ENCODE results near the gene MYO9B. TPM values are rescaled to one million over a fixed set of nuclear protein-coding genes. Genes with fewer than 3 reads are reported as not detected.

Gene MYO9B, protein sequence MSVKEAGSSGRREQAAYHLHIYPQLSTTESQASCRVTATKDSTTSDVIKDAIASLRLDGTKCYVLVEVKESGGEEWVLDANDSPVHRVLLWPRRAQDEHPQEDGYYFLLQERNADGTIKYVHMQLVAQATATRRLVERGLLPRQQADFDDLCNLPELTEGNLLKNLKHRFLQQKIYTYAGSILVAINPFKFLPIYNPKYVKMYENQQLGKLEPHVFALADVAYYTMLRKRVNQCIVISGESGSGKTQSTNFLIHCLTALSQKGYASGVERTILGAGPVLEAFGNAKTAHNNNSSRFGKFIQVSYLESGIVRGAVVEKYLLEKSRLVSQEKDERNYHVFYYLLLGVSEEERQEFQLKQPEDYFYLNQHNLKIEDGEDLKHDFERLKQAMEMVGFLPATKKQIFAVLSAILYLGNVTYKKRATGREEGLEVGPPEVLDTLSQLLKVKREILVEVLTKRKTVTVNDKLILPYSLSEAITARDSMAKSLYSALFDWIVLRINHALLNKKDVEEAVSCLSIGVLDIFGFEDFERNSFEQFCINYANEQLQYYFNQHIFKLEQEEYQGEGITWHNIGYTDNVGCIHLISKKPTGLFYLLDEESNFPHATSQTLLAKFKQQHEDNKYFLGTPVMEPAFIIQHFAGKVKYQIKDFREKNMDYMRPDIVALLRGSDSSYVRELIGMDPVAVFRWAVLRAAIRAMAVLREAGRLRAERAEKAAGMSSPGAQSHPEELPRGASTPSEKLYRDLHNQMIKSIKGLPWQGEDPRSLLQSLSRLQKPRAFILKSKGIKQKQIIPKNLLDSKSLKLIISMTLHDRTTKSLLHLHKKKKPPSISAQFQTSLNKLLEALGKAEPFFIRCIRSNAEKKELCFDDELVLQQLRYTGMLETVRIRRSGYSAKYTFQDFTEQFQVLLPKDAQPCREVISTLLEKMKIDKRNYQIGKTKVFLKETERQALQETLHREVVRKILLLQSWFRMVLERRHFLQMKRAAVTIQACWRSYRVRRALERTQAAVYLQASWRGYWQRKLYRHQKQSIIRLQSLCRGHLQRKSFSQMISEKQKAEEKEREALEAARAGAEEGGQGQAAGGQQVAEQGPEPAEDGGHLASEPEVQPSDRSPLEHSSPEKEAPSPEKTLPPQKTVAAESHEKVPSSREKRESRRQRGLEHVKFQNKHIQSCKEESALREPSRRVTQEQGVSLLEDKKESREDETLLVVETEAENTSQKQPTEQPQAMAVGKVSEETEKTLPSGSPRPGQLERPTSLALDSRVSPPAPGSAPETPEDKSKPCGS (N-terminal part only)
- total RNA-seq: 46.1 TPM

GRCh38 chr19:17075035-17075863, at the start of gene MYO9B, which contains the start of gene HAUS8:
TSS of gene MYO9B (plus strand) at chr19:17075777. CDS start at chr19:17101718, 25,941 bp downstream.
TSS of gene HAUS8 (minus strand) at chr19:17075452. CDS start at chr19:17075422, 30 bp downstream.

GRCh38 chr19:17026706-17027534, 48.7 kb upstream of the MYO9B start, which contains the start of gene CPAMD8:
TSS of gene CPAMD8 (minus strand) at chr19:17026810. CDS start at chr19:17026642, 168 bp downstream.

DNA sequence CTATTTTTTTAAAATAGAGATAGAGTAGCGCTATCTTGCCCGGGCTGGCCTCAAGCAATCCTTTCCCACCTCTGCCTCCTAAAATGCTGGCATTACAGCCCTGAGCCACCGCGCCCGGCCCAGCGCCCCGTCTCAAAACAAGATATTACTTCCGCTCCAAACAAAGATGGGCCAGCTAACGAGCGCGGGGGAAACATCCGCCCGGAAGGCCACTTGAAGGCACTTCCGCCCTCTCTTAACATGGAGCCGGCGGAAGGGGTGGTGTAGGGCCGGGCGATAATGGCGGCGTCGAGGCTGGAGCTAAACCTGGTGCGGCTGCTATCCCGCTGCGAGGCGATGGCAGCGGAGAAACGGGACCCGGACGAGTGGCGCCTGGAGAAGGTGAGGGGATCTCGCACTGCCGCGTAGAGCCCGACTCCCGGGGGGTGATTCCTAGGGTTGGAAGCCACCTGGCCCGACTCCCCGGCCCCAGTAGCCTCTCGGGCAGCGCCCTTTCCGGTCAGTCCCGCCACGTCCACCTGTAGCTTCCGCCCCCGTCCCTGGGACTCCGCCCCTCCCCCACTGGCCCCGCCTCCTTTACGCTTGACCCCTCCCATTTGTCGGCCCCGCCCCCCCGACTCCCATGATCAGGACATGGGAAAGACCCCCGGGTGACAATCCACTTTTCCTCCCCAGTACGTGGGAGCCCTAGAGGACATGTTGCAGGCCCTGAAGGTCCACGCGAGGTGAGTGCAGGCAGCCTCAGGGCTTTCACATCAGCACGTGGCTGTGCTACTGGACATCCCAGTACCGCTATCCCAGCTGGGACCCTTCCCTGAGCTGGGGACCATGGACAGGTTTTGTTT, 139.8 kb downstream of the MYO9B start, which contains the start of gene USE1:
USE1 (plus strand) TSS at position 231 of the 845 bp plus-strand sequence; CDS start at position 280, 49 bp downstream.

DNA sequence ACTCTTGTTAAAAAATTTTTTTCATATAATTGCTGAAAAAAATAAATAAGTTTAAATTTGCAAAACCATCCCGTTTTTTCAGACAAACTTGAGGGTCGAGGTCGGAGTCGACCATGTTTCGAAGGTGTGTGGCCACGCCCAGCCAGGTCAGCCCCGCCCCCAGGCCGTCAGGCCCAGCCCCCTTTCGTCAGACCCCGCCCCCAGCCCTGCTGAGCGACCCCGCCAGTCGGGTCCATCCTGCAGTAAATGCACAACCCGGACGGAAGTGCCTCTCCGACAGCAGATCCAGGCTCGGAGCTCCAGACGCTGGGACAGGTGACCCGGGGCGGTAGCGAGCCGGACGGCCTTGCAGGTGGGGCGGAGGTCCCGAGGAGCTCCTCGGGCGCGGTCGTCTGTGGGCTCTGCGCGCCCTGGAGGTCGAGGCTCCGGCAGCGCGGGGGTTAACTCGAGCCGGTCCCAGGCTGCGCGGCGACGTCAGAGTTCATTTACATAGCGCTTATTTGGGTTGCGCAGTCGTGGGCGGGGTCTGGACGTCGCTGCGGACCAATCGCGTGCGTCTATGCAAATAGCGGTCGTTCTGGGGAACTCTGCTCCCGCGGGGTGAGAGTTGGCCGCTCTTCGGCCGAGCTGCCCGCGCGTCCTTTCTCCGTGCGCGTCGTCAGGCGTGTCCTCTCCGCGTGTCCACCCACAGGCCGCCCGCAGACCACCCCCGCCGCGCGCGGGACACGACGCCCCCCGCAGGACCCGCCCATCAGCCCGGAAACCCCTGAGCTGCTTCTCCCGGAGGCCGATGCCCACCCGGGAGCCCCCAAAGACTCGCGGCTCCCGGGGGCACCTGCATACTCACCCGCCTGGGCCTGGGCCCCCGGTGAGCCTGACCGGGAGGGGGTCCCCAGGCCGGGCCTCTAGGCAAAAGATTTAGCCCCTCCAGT, 150.7 kb downstream of the MYO9B start, which contains the start of gene OCEL1:
OCEL1 (plus strand) TSS at position 225 of the 932 bp plus-strand sequence; CDS start at position 247, 22 bp downstream.

DNA sequence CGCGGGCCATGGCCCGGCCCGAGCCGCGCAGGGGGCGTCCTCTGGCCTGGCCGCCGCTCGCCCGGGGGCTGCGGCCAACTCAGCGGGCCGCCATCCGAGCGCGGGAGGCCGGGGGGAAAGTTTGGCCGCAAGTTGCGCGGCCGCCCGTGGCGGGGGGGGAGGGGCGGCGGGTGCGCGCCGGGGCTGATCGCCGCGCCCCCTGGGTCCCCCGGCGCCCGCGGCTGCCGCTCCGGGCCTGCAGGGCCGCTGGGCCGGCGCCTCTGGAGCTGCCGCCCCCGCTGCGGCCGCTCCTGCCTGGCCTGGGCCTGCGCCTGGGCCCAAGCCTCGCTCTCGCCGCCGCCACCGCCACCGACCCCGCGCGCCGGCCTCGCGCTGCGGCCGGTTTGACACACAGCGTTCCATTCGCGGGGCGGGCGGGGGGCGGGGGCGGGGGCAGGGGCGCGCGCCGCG, 170.0 kb downstream of the MYO9B start, which contains the start of gene NR2F6:
NR2F6 (minus strand) TSS at position 385 of the 450 bp plus-strand sequence. CDS start 699 bp downstream, outside the sequence.

Other genes with a start within 250 kb of the MYO9B start
- 74.3 TPM for gene SIN3B, start 246.4 kb upstream of the MYO9B start, total RNA-seq
- 9.8 TPM for gene F2RL3, start 186.8 kb upstream of the MYO9B start, total RNA-seq
- 40.6 TPM for gene CPAMD8, start 49.0 kb upstream of the MYO9B start, total RNA-seq
- 4.5 TPM for gene HAUS8, start 325 bp upstream of the MYO9B start, total RNA-seq
- gene USE1, start 139.6 kb downstream of the MYO9B start, total RNA-seq: 18.3 TPM
- 11.0 TPM for gene OCEL1, start 150.4 kb downstream of the MYO9B start, total RNA-seq
- 53.7 TPM for gene NR2F6, start 170.1 kb downstream of the MYO9B start, total RNA-seq
- 9.8 TPM for gene USHBP1, start 189.0 kb downstream of the MYO9B start, total RNA-seq
- gene BABAM1, start 191.7 kb downstream of the MYO9B start, total RNA-seq: 60.1 TPM
- gene ANKLE1, start 206.1 kb downstream of the MYO9B start, total RNA-seq: 2.6 TPM
- 18.3 TPM for gene ABHD8, start 227.6 kb downstream of the MYO9B start, total RNA-seq
- 42.7 TPM for gene MRPL34, start 230.1 kb downstream of the MYO9B start, total RNA-seq
- 19.2 TPM for gene DDA1, start 233.8 kb downstream of the MYO9B start, total RNA-seq